Measurements from ENCODE around the gene RBMS3. TPM values are rescaled to one million over a fixed set of nuclear protein-coding genes. Genes with fewer than 3 reads are reported as not detected.

Gene RBMS3
- total and polyA plus RNA-seq, 2 experiments from 2014 or later = 3.2 to 7.4 TPM

GRCh38 chr3:29382409-29382808, 101.5 kb downstream of the RBMS3 start:
- peaks cover 17% of the 10 kb centered on the region for H3K4me1 Mint-ChIP-seq
- H3K27ac ChIP-seq (ENCODE audit: low read depth) = no peak overlapping the region
- no peaks in the 10 kb centered on the region for H3K36me3 ChIP-seq (ENCODE audit: insufficient read depth)
- H3K79me2 ChIP-seq (replicated peaks; ENCODE audit: insufficient read depth) = no peaks in the 10 kb centered on the region
- H3K9me3 Mint-ChIP-seq = no peaks in the 10 kb centered on the region
- H3K4me3 Mint-ChIP-seq = no peak overlapping the region
- no peaks in the 10 kb centered on the region for H3K9me2 ChIP-seq (ENCODE audit: insufficient read depth)
- peaks cover 4% of the 10 kb centered on the region for H3K27me3 Mint-ChIP-seq (ENCODE audit: insufficient read depth, low read depth, poor library complexity)
- peak overlapping the region; percentile 40; the same call in 1 of the 2 replicates for H3K4me2 ChIP-seq
- no peak overlapping the region for H2AFZ ChIP-seq
- TF ChIP-seq NANOG (IDR thresholded peaks at IDR 0.05; ENCODE audit: borderline replicate concordance) (peak; percentile 20; the same call in 1 of the 2 replicates), ETS1 (IDR thresholded peaks at IDR 0.05) (no peak)
- H3K36me3 Mint-ChIP-seq (ENCODE audit: low read depth) = no peaks in the 10 kb centered on the region
- peaks cover 11% of the 10 kb centered on the region for H3K4me1 ChIP-seq (ENCODE audit: insufficient read depth)
- DNase-seq (ENCODE audit: low spot score) (peak; percentile 9), ATAC-seq (no peak)
- H4K20me1 ChIP-seq (replicated peaks; ENCODE audit: insufficient read depth) = no peaks in the 10 kb centered on the region
- peak overlapping the region; percentile 43 for H3K27ac Mint-ChIP-seq
- no peaks in the 10 kb centered on the region for H3K27me3 ChIP-seq (ENCODE audit: insufficient read depth)
- no peaks in the 10 kb centered on the region for H3F3A ChIP-seq (replicated peaks; ENCODE audit: low read depth)
- H3K4me3 ChIP-seq = no peak overlapping the region

GRCh38 chr3:29382845-29383244, 102.0 kb downstream of the RBMS3 start:
- Histone ChIP-seq H3K79me2 (replicated peaks; ENCODE audit: insufficient read depth) (no peaks in the 10 kb centered on the region), H2AFZ (no peak overlapping the region)
- peaks cover 3% of the 10 kb centered on the region for H3K27me3 Mint-ChIP-seq (ENCODE audit: insufficient read depth, low read depth, poor library complexity)
- no peak for TF ChIP-seq REST (IDR thresholded peaks at IDR 0.05; ENCODE audit: unreplicated experiment)
- no peak for TF ChIP-seq EZH2phosphoT487 (IDR thresholded peaks at IDR 0.05; ENCODE audit: unreplicated experiment)
- no peak for TF ChIP-seq ZNF462 (CRISPR knock-in tag; IDR thresholded peaks at IDR 0.05)
- no peak for TF ChIP-seq JUNB (IDR thresholded peaks at IDR 0.05; ENCODE audit: unreplicated experiment)
- TF ChIP-seq EZH2 (IDR thresholded peaks at IDR 0.05; ENCODE audit: low read depth, unreplicated experiment) = no peak
- TF ChIP-seq ZNF114 (CRISPR knock-in tag; IDR thresholded peaks at IDR 0.05) = no peak
- no peak for TF ChIP-seq ZNF331 (CRISPR knock-in tag; IDR thresholded peaks at IDR 0.05; ENCODE audit: low read depth)
- no peak for TF ChIP-seq NANOG (IDR thresholded peaks at IDR 0.05; ENCODE audit: borderline replicate concordance)
- no peak for TF ChIP-seq STAT1 (IDR thresholded peaks at IDR 0.05; ENCODE audit: unreplicated experiment)
- no peak for TF ChIP-seq CREB1 (CRISPR knock-in tag; IDR thresholded peaks at IDR 0.05; ENCODE audit: low read depth)

More at GRCh38 chr3:29382845-29383244, 102.0 kb downstream of the RBMS3 start:
- no peaks in the 10 kb centered on the region for H3F3A ChIP-seq (replicated peaks; ENCODE audit: low read depth)
- peaks cover 11% of the 10 kb centered on the region for H3K4me1 ChIP-seq (ENCODE audit: insufficient read depth)
- 0 out of 2 replicates have a peak overlapping the region, but pooled peaks have one; percentile 40 for H3K4me2 ChIP-seq
- H3K9me2 ChIP-seq (ENCODE audit: insufficient read depth) = no peaks in the 10 kb centered on the region
- H3K27ac ChIP-seq (ENCODE audit: low read depth) = no peak overlapping the region
- H4K20me1 ChIP-seq (replicated peaks; ENCODE audit: insufficient read depth) = no peaks in the 10 kb centered on the region
- no peaks in the 10 kb centered on the region for H3K36me3 ChIP-seq (ENCODE audit: insufficient read depth)
- no peak overlapping the region for H3K4me3 Mint-ChIP-seq
- H3K36me3 Mint-ChIP-seq (ENCODE audit: low read depth) = no peaks in the 10 kb centered on the region
- ATAC-seq (no peak), DNase-seq (ENCODE audit: low spot score) (no peak)
- 0 out of 2 replicates have a peak overlapping the region, but pooled peaks have one; percentile 12 for H3K27ac Mint-ChIP-seq
- no peaks in the 10 kb centered on the region for H3K9me3 Mint-ChIP-seq
- H3K4me3 ChIP-seq = no peak overlapping the region
- H3K27me3 ChIP-seq (ENCODE audit: insufficient read depth) = no peaks in the 10 kb centered on the region
- H3K4me1 Mint-ChIP-seq = peaks cover 17% of the 10 kb centered on the region
